ENCODE measurements around the gene ZCCHC2.

ZCCHC2 gene

GRCh38 chr18:62610351-62610700, 87.5 kb downstream of the ZCCHC2 start:
- DNase-seq (ENCODE audit: low spot score), result no peak

DNA sequence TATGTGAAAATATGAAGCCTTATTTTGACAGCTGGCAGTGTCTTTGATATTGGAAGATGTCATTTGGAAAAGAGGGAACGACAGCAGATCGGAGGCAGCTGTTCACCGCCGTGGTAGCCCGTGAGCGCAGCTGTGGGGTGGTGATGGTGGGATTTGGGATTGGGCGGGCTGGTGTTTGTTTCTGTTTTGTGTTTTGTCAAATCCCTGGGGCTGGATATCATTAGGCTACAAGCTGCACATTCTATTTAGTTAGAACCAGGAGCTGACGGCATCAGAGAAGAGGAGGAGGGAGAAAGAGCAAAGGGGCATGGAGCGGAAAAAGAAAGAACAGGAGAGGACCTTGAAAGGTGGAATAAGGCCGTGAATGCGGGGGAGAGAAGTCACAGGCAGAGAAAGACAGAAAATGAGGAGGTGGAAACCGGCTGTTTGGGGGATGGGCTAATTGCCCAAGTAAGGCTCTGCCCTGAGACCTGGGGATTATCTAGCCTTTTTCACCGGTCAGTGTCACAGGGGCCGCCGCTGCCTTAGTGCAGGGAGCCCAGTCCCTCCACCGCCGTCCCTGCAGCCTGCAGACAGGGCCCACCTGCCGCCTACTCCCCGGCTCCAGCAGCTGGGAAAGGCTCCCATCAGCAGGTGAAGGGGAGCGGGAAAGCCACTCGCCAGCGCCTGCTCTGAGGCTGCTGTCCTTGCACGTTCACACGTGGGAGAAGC, 88.0 kb downstream of the ZCCHC2 start:
- no peak for DNase-seq (ENCODE audit: low spot score)

DNA sequence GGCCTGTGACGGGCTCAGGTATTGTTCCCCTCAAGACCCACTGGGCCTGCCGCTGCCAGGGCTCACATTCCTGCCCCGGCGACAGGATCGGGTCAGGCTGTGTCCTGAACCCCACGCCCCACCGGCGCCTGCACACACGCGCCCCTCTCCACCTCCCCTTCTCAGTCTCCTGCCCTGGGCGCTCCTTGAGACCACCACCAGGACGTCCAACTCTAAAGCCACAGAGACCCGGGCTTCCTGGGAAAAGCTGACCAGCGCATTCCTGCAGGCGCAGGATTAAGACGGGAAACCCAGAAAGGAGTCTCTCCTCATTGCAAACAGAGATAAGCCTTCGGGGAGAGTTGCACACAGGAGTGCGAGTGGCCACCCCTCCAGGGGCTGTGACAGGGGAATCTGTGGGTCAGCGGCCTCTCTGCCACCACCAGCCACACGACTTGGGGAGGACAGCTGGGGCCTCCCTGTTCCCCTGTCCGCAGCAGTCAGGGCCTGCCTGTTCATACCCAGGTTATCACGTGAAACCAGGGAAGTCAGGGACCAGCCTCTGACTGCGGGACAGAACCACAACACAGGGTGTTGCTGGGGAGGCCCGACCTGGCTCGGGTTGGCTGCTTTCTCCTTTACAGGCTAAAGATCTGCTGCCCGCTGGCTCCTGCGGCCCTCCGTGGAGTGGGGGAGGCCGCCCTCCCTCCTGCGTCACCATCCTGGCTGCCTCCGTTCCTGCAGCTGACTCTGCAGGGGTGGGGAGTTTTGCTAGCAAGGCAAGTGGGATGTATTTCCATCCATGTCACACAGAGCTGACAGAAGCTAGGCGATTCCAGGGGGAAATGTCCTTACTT, 88.8 kb downstream of the ZCCHC2 start:
- no peak for DNase-seq (ENCODE audit: low spot score)

- no peak for DNase-seq (ENCODE audit: low spot score)
These were observed 89.4 kb downstream of the ZCCHC2 start for GRCh38 chr18:62612289-62612645.

GRCh38 chr18:62612776-62613175, 90.0 kb downstream of the ZCCHC2 start:
- DNase-seq (ENCODE audit: low spot score), result no peak

- DNase-seq (ENCODE audit: low spot score), result no peak
These were observed 91.7 kb downstream of the ZCCHC2 start for GRCh38 chr18:62614494-62614893.

DNA sequence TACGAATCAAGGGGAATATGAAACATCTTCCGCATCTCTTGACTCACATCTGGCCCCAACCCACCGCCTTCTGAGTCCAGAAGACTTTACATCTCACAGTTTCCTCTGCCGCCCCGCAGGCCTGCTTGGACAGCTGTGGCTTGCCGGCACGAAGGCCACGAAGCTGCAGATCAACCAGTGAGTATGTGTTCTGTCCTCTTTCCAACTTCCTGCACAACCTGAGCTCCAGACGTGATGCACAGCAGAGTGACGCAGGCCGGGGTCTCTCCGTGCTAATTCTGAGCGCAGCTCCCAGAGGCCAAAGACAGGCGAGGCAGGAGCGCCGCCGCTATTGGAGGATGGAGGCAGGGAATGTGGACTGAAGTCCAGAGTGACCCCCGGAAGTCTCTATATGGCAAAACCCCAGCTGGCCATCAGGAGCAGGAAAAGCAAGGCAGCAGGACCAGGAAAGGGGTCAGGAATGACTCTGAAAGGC, 93.5 kb downstream of the ZCCHC2 start:
- DNase-seq (ENCODE audit: low spot score), result no peak

- no peak for DNase-seq (ENCODE audit: low spot score)
These were observed 95.2 kb downstream of the ZCCHC2 start for GRCh38 chr18:62617793-62618591.

- DNase-seq (ENCODE audit: low spot score), result no peak
These were observed 95.9 kb downstream of the ZCCHC2 start for GRCh38 chr18:62618735-62619134.

- no peak for DNase-seq (ENCODE audit: low spot score)
These were observed 98.7 kb downstream of the ZCCHC2 start for GRCh38 chr18:62621546-62621945.

GRCh38 chr18:62625019-62625418, 102.2 kb downstream of the ZCCHC2 start:
- no peak for DNase-seq (ENCODE audit: low spot score)
